ENCODE measurements around the gene ANAPC7.

- TF ChIP-seq CTCF (IDR thresholded peaks at IDR 0.05; ENCODE audit: low read depth, low read length) (no peak), EZH2phosphoT487 (IDR thresholded peaks at IDR 0.05; ENCODE audit: low read depth) (no peak)
Measured at GRCh38 chr12:110367181-110367864, 36.2 kb downstream of the ANAPC7 start.
